ENCODE results near the gene FRAT1. TPM values are rescaled to one million over a fixed set of nuclear protein-coding genes. Genes with fewer than 3 reads are reported as not detected.

FRAT1 gene
- total and polyA plus RNA-seq, 9 donors = 1.7 to 8.2 (median 4.3) TPM

GRCh38 chr10:97356918-97357317, 37.8 kb downstream of the FRAT1 start:
- intact Hi-C loops (cut with DNase I) = no loop called here
- no peak overlapping the region for H3K27ac ChIP-seq
- WGBS, 3 donors = 87 to 89% (median 87%) methylated on average over 7 of the region's 7 CpGs
- DNase-seq = no peak
- H3K27me3 ChIP-seq = no peaks in the 10 kb centered on the region
- TF ChIP-seq POLR2A (IDR thresholded peaks at IDR 0.05) (no peak), EP300 (IDR thresholded peaks at IDR 0.05) (no peak), CTCF (IDR thresholded peaks at IDR 0.05) (no peak)
- H3K4me3 ChIP-seq = no peak overlapping the region
- H3K4me1 ChIP-seq (ENCODE audit: insufficient read depth) = no peaks in the 10 kb centered on the region
- H3K9me3 ChIP-seq = no peaks in the 10 kb centered on the region
- no peaks in the 10 kb centered on the region for H3K36me3 ChIP-seq

- Histone ChIP-seq H3K9me3 (no peaks in the 10 kb centered on the region), H3K4me1 (ENCODE audit: insufficient read depth) (no peaks in the 10 kb centered on the region), H3K27me3 (no peaks in the 10 kb centered on the region), H3K4me3 (no peak overlapping the region), H3K36me3 (no peaks in the 10 kb centered on the region), H3K27ac (no peak overlapping the region)
- WGBS, 3 donors = 90 to 97% (median 93%) methylated on average over 4 of the region's 4 CpGs
- intact Hi-C loops (cut with DNase I) = no loop called here
- DNase-seq = no peak
- TF ChIP-seq POLR2A (IDR thresholded peaks at IDR 0.05) (no peak), EP300 (IDR thresholded peaks at IDR 0.05) (no peak), CTCF (IDR thresholded peaks at IDR 0.05) (no peak)
Observed at GRCh38 chr10:97358349-97358748, 39.3 kb downstream of the FRAT1 start.

- Histone ChIP-seq H3K27me3 (no peaks in the 10 kb centered on the region), H3K9me3 (no peaks in the 10 kb centered on the region), H3K4me3 (no peak overlapping the region), H3K27ac (no peak overlapping the region), H3K4me1 (ENCODE audit: insufficient read depth) (no peaks in the 10 kb centered on the region), H3K36me3 (no peaks in the 10 kb centered on the region)
- TF ChIP-seq EP300 (IDR thresholded peaks at IDR 0.05) = no peak
- TF ChIP-seq POLR2A (IDR thresholded peaks at IDR 0.05) = no peak
- no peak for TF ChIP-seq CTCF (IDR thresholded peaks at IDR 0.05)
- 78 to 85% (median 79%) methylated on average over 3 of the region's 3 CpGs for WGBS, 3 donors
- no peak for DNase-seq
- intact Hi-C loops (cut with DNase I) = no loop called here
Observed at GRCh38 chr10:97358781-97359180, 39.7 kb downstream of the FRAT1 start.

GRCh38 chr10:97360705-97361536, 41.9 kb downstream of the FRAT1 start:
- WGBS, 3 donors = 90 to 92% (median 92%) methylated on average over 11 of the region's 11 CpGs
- no peaks in the 10 kb centered on the region for H3K9me3 ChIP-seq
- intact Hi-C loops (cut with DNase I) = no loop called here

More at GRCh38 chr10:97360705-97361536, 41.9 kb downstream of the FRAT1 start:
- no peak for TF ChIP-seq POLR2A (IDR thresholded peaks at IDR 0.05)
- no peak for TF ChIP-seq CTCF (IDR thresholded peaks at IDR 0.05)
- no peak for TF ChIP-seq EP300 (IDR thresholded peaks at IDR 0.05)
- DNase-seq = no peak
- no peaks in the 10 kb centered on the region for H3K36me3 ChIP-seq
- no peak overlapping the region for H3K4me3 ChIP-seq
- no peaks in the 10 kb centered on the region for H3K4me1 ChIP-seq (ENCODE audit: insufficient read depth)
- H3K27ac ChIP-seq = no peak overlapping the region
- no peaks in the 10 kb centered on the region for H3K27me3 ChIP-seq

Measured in ovary (tissue), 9 donors.